Medulla oblongata (tissue), 1 donor: ENCODE data around the gene FBN2.
"Not testable (repeated sequence)": the region's sequence is repeated elsewhere in the genome, so short reads cannot be mapped to it uniquely, and the experiment has no call there.

Experiments used
- DNase-seq: peaks from one replicate; pipeline ENCODE4 v3.0.0-alpha.2; 2015; ENCODE audit errors: extremely low spot score

FBN2 gene

GRCh38 chr5:128426090-128426534 lies 111.9 kb downstream of the FBN2 start:
- DNase-seq: no peak

- DNase-seq: no peak
Observed at GRCh38 chr5:128424646-128425045, 113.4 kb downstream of the FBN2 start.

DNA sequence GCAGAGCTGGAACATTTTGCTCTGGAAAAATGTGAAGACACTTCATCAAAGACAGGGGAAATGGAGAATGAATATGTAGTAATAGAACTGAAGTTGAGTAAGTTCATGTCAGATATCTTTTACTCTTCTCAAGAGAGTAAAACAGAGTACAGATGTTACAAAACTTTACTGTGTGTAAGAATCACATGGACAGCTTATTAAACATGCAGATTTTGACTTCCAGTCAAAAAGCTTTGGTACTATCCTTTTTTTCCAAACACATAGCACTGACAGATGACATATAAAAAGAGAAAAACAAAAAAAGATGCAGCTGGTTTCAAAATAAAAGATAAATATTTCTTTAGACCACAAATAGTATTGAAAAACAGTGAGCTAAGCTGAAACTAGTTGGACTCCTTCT lies 115.4 kb downstream of the FBN2 start:
- no peak for DNase-seq

DNA sequence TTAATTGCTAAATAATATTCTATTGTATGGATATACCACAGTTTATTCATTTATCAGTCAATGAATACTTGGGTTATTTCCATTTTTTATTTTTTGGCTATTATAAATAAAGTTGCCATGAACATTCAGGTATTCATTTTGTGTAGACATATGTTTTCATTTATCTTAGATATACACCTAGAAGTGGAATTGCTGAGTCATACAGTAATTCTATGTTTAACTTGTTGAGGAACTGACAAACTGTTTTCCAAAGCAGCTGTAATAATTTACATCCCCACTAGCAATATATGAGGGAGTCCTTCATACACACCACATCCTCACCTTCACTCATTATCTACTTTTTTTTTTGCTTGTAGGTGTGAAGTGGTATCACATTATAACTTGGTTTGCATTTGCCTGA lies 123.6 kb downstream of the FBN2 start:
- DNase-seq: no peak

- DNase-seq: no peak
Observed at GRCh38 chr5:128413356-128413755, 124.7 kb downstream of the FBN2 start.

DNA sequence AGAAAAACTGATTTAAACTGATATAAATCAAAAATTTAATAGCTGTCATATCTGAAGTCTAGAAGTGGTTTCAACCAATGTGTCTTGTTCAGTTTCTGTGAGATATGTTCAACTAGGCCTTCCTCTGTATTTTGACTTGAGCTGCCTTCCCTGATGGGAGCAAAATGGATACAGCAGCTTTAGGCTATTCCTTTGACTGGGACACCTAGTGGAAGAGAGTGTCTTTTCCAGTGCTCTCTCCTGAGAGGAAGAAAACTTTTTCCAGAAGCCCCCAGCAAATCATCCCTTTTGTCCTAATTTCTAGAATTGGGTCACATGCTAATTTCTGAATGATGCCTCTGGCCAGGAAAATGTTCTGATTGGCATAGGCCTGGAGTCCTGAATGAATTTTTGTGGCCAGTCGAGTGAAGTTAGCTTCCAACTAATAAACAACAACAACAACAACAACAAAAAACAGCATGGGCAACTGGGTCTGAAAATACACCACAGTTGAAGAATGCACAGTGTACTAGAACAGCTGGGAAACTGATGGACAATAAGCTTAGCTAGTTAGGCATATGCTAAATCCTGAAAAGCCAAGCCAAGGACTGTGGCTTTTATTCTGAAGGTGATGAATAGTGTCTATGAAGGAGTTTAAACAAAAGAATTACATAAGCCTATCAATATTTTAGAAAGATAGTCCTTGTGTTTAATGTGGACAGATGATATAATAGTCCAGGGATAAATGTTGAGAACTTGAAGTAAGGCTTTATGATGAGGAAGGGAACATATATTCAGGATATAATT lies 125.7 kb downstream of the FBN2 start:
- no peak for DNase-seq

DNA sequence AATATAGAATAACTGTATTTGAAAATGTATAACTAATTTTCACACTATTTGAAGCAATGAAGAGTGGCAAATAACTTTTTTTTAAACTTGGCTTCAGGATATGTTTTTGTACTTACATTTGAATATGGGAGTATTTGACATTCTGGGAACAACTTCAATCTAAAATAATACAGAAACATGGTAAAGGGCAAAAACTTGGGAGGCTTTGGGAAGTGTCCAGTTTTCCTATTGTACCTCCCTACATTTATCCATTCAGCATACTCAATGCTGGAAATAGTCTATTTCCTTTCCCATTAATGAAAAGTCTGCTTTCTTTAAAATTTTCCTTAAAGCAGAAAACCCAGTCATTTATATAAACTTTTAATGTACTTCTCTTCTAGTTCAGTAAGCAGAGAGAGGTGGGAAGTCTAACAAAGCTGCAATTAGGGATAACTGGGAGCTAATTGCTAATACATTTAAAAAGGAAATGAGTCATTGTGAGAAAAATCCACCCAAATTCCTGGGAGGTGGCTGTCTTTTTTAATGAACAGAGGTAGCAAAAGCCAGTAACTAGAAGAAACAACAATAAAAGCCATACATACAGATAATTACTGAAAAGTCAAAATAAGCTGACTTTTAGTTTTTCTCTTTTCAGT lies 128.8 kb downstream of the FBN2 start:
- no peak for DNase-seq

DNA sequence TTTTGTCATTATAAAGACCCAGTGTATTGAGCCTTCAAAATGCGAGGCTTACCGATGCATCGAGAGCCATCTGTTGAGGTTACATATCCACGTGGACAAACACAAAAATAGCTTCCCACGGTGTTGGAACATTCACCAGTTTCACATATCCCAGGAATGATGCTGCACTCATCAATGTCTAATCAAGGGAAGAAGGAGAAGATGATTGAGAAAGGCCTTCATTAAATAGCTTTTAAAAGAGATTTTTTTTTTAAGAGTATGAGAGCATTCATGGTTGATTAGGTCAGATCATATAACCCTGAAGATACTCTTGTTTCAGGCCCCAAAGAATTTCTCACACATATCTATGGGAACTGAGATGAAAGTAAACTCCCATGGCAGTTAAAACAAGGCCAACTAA lies 129.4 kb downstream of the FBN2 start:
- DNase-seq: no peak

DNA sequence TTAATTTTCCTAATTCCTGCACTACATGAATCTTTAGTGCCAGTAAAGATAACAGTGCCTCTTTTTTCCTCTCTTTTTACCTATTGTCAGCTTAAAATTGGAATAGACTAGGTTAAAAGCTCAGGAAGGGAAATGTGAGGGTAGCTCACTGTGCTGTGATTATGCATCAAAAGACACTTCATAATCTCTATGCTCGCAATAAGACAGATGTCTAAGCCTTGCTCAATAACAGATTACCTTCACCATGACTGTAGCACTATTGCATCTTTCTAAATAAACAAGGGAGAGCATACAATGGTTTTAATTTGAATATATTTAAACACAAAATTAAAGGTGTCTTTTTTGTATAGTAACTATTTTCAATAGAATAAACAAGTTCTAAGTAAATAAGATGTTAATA lies 130.1 kb downstream of the FBN2 start:
- DNase-seq: no peak

GRCh38 chr5:128406803-128407202 lies 131.2 kb downstream of the FBN2 start:
- DNase-seq: no peak

DNA sequence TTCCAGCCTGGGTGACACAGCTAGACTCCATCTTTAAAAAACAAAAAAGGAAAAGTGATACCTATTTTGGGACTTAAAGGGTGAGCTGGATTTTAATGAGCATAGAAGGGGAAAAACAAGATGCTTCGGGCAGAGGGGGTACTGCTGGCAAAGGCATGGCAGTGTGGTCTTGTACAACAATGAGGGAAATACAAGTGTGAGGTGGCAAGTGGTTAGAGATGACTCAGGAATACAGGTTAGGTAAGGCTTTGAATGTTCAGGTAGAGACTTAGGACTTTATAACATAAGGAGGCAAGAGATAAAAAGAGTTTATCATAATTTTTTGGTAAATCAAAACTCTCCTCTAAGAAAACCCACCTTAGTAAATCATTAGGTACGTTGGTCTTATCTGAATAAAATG lies 132.9 kb downstream of the FBN2 start:
- no peak for DNase-seq

- DNase-seq: no peak
Observed at GRCh38 chr5:128403333-128403732, 134.7 kb downstream of the FBN2 start.

GRCh38 chr5:128402506-128402905 lies 135.5 kb downstream of the FBN2 start:
- no peak for DNase-seq

GRCh38 chr5:128400766-128401165 lies 137.3 kb downstream of the FBN2 start:
- DNase-seq: not testable (repeated sequence)

GRCh38 chr5:128399111-128399510 lies 138.9 kb downstream of the FBN2 start:
- DNase-seq: no peak

- DNase-seq: no peak
Observed at GRCh38 chr5:128397876-128398275, 140.2 kb downstream of the FBN2 start.

GRCh38 chr5:128395073-128395472 lies 143.0 kb downstream of the FBN2 start:
- no peak for DNase-seq

- DNase-seq: no peak
Observed at GRCh38 chr5:128384068-128384467, 154.0 kb downstream of the FBN2 start.

DNA sequence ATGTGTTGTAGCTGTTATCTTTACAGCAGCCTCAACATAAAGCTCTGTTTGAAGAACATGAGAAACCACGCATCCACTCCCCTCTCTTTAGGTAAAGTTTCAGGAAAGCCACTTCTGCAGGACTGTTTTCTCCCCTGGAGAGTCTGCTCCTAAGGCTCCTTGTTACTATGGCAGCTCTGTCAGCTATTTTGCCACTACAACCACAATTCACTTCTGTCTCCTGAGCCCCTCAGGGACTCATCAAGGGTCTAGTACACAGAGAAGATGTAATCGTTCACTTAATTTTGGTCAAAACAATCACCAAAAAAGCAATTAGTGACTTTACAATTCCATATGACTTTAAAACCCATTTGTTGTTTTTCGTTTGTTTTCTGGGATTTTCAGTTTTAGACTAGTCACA lies 157.7 kb downstream of the FBN2 start:
- no peak for DNase-seq

DNA sequence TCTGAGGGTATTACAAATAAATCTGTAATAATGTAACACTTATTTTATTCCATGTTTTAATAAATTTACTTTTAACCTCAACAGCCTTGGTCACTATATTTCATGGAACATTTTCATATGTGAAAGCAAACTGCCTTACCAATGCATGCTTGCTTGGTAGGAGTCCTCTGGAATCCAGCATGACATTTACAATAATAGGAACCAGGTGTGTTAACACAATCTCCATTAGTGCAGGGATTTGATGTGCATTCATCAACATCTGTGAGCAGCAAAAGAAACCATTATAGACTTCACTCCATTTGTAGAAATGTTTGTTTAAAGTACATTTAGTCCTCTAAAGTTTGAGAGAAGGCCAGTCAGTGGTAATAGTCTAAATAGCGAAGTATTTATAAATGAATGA lies 159.4 kb downstream of the FBN2 start:
- no peak for DNase-seq

DNA sequence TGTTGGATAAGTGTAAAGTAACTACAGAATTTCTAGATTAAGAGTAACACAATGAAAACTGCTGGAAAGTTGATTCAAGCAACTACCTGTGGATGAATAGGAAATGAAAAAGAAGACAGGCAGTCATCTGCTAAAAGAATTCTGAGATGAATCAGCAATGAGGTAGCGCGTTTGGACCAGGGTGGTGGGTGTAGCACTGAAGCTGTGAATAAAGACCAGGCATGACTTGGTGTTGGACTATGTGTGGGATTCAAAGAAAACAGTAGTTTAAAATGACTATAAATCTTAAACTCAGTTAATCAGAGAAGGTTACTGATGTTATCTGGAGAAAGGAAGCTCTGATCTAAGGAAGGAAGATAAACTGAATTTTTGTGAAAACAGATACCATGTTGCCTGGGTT lies 159.8 kb downstream of the FBN2 start:
- no peak for DNase-seq

GRCh38 chr5:128376577-128376976 lies 161.5 kb downstream of the FBN2 start:
- no peak for DNase-seq

- no peak for DNase-seq
Observed at GRCh38 chr5:128366147-128366546, 171.9 kb downstream of the FBN2 start.

- DNase-seq: no peak
Observed at GRCh38 chr5:128362370-128362769, 175.7 kb downstream of the FBN2 start.
